Retina (tissue), 1 donor: ENCODE data around the gene APBB3.
"Not testable (repeated sequence)": the region's sequence is repeated elsewhere in the genome, so short reads cannot be mapped to it uniquely, and the experiment has no call there.

Experiments used
- DNase-seq: peaks from one replicate; pipeline ENCODE4 v3.0.0-alpha.2; 2016

Gene APBB3

GRCh38 chr5:140564196-140565023, at the start of gene APBB3, which contains the start of gene SLC35A4:
Gene APBB3 (minus strand): TSS chr5:140564598. CDS start chr5:140564245, 353 bp downstream.
Gene SLC35A4 (plus strand): TSS chr5:140564828. CDS start chr5:140567170, 2,342 bp downstream.
- peak; percentile 96 for DNase-seq

GRCh38 chr5:140611020-140611521, 46.7 kb upstream of the APBB3 start:
- no peak for DNase-seq

- DNase-seq = no peak
Measured at GRCh38 chr5:140609126-140609525, 44.7 kb upstream of the APBB3 start.

GRCh38 chr5:140608722-140609121, 44.3 kb upstream of the APBB3 start:
- DNase-seq = no peak

GRCh38 chr5:140607031-140607430, 42.6 kb upstream of the APBB3 start:
- no peak for DNase-seq

GRCh38 chr5:140605879-140606278, 41.5 kb upstream of the APBB3 start:
- no peak for DNase-seq

GRCh38 chr5:140603734-140604133, 39.3 kb upstream of the APBB3 start:
- DNase-seq = no peak

GRCh38 chr5:140603446-140603698, 39.0 kb upstream of the APBB3 start:
- not testable (repeated sequence) for DNase-seq

- no peak for DNase-seq
Measured at GRCh38 chr5:140602147-140602546, 37.7 kb upstream of the APBB3 start.

- no peak for DNase-seq
Measured at GRCh38 chr5:140600096-140600495, 35.7 kb upstream of the APBB3 start.

GRCh38 chr5:140598836-140599235, 34.4 kb upstream of the APBB3 start:
- no peak for DNase-seq

GRCh38 chr5:140596321-140596741, 31.9 kb upstream of the APBB3 start:
- DNase-seq = no peak

- DNase-seq = peak; percentile 44
Measured at GRCh38 chr5:140595538-140596300, 31.3 kb upstream of the APBB3 start.

GRCh38 chr5:140594169-140594568, 29.8 kb upstream of the APBB3 start:
- no peak for DNase-seq

GRCh38 chr5:140593070-140593469, 28.7 kb upstream of the APBB3 start:
- not testable (repeated sequence) for DNase-seq

- no peak for DNase-seq
Measured at GRCh38 chr5:140591747-140592372, 27.5 kb upstream of the APBB3 start.

GRCh38 chr5:140590861-140591260, 26.5 kb upstream of the APBB3 start:
- no peak for DNase-seq

GRCh38 chr5:140588311-140589070, 24.1 kb upstream of the APBB3 start:
- no peak for DNase-seq

- no peak for DNase-seq
Measured at GRCh38 chr5:140587495-140587894, 23.1 kb upstream of the APBB3 start.

GRCh38 chr5:140579188-140579747, 14.9 kb upstream of the APBB3 start:
- DNase-seq = not testable (repeated sequence)

- no peak for DNase-seq
Measured at GRCh38 chr5:140576776-140577201, 12.4 kb upstream of the APBB3 start.

- DNase-seq = no peak
Measured at GRCh38 chr5:140575309-140575708, 10.9 kb upstream of the APBB3 start.
